HepG2 (cell line): ENCODE data around the gene ZG16. TPM values are rescaled to one million over a fixed set of nuclear protein-coding genes. Genes with fewer than 3 reads are reported as not detected.

Experiments
- ATAC-seq: fragments of 200-7000 bp; cut with Tn5 transposase; 3 replicates; pipeline ENCODE4 v1.9.1; 2020; ENCODE audit warnings: mild to moderate bottlenecking, moderate library complexity
- BruUV-seq: library from RNA; stranded (reverse); fragments of 400-500 nt; replicated peaks from 2 replicates; lab custom pipeline; 2021; lab: Mats Ljungman, UMichigan
- CTCF ChIA-PET: fragments of 300-600 bp; formaldehyde crosslinking; extraction: SDS; loops from one replicate; lab custom pipeline; 2021; ENCODE audit warnings: low total read pairs, inconsistent platforms, low intra/inter-chr PET ratio; lab: Yijun Ruan, JAX
- POLR2A ChIA-PET: fragments of 350-600 bp; sonication (Branson Sonifier 250); formaldehyde crosslinking; loops from one replicate; lab custom pipeline; 2020; ENCODE audit warnings: antibody characterized with exemption, inconsistent platforms; lab: Yijun Ruan, JAX
- DNase-seq: peaks from one replicate; pipeline ENCODE4 v3.0.0-alpha.2; 2015; ENCODE audit warnings: low spot score
- FAIRE-seq: peaks from 3 replicates; lab custom pipeline; 2011; peaks lifted over from hg19 to GRCh38; lab: Jason Lieb, UNC
- H2AFZ ChIP-seq: one replicate; pipeline ENCODE4 v1.6.1; 2011; ENCODE audit warnings: low read length, inconsistent platforms
- H3K27ac ChIP-seq: fragments of 300-600 bp; 3 replicates; pipeline ENCODE4 v1.8.0; 2011; ENCODE audit warnings: mixed run types, mild to moderate bottlenecking, mixed read lengths, low read length, inconsistent platforms; ENCODE audit not compliant: insufficient read depth; ENCODE audit errors: extremely low read length
- H3K27me3 ChIP-seq, 2 experiments: fragments of 200-600 bp in 1 of 2; 2 replicates in 1 of 2; 3 replicates in 1 of 2; pipeline versions ENCODE4 v1.6.0 to v1.8.0; 2011; ENCODE audit warnings: low read length in 2 of 2, mild to moderate bottlenecking in 2 of 2, moderate library complexity in 2 of 2, inconsistent platforms in 1 of 2; ENCODE audit not compliant: insufficient read depth in 2 of 2, control insufficient read depth in 1 of 2
- H3K36me3 ChIP-seq, 2 experiments: fragments of 200-600 bp in 1 of 2; replicated peaks in 1 of 2; 2 replicates in 1 of 2; 3 replicates in 1 of 2; pipeline versions ENCODE4 v1.5.1 to v1.8.0; 2011; ENCODE audit warnings: low read length in 2 of 2, inconsistent platforms in 1 of 2; ENCODE audit not compliant: insufficient read depth in 2 of 2, control insufficient read depth in 1 of 2
- H3K4me1 ChIP-seq: 2 replicates; pipeline ENCODE4 v1.5.1; 2012; ENCODE audit warnings: low read length, inconsistent platforms; ENCODE audit not compliant: insufficient read depth
- H3K4me2 ChIP-seq: 2 replicates; pipeline ENCODE4 v1.6.0; 2011; ENCODE audit warnings: low read depth, low read length, inconsistent platforms
- H3K4me3 ChIP-seq, 3 experiments: fragments of 200-600 bp in 1 of 3; sonication (generic), shearing (Covaris generic) in 1 of 3; replicated peaks in 1 of 3; 2 replicates each; pipeline ENCODE4 v1.5.1; 2011 to 2016; ENCODE audit warnings: low read length in 3 of 3, inconsistent platforms in 2 of 3, low read depth in 2 of 3, mild to moderate bottlenecking in 2 of 3, control low read depth in 1 of 3, mixed read lengths in 1 of 3; ENCODE audit not compliant: insufficient read depth in 1 of 3
- H3K79me2 ChIP-seq: one replicate; pipeline ENCODE4 v1.6.1; 2011; ENCODE audit warnings: low read length, inconsistent platforms; ENCODE audit not compliant: insufficient read depth
- H3K9ac ChIP-seq: 2 replicates; pipeline ENCODE4 v1.6.0; 2011; ENCODE audit warnings: mild to moderate bottlenecking, low read depth, low read length, inconsistent platforms; ENCODE audit not compliant: insufficient read depth
- H3K9me3 ChIP-seq: 2 replicates; pipeline ENCODE4 v1.5.1; 2012; ENCODE audit warnings: mild to moderate bottlenecking, low read length
- H4K20me1 ChIP-seq: 2 replicates; pipeline ENCODE4 v1.6.0; 2011; ENCODE audit warnings: inconsistent platforms, mild to moderate bottlenecking, low read length, moderate library complexity; ENCODE audit not compliant: insufficient read depth
- ATAD3A ChIP-seq: sonication (generic); formaldehyde crosslinking; IDR thresholded peaks from 2 replicates; pipeline ENCODE4 v1.4.0; 2020; ENCODE audit warnings: missing genetic modification reagents
- FOXK2 ChIP-seq: fragments of 450-650 bp; IDR thresholded peaks from 2 replicates; pipeline ENCODE4 v1.6.1; 2016
- SMAD1 ChIP-seq: sonication (generic); formaldehyde crosslinking; IDR thresholded peaks from 2 replicates; pipeline ENCODE4 v1.4.0; 2020; ENCODE audit warnings: missing genetic modification reagents, low read depth, mild to moderate bottlenecking, borderline replicate concordance
- ZNF225 ChIP-seq: sonication (generic); formaldehyde crosslinking; IDR thresholded peaks from 2 replicates; pipeline ENCODE4 v1.4.0; 2020; ENCODE audit warnings: mild to moderate bottlenecking, missing genetic modification reagents
- ZNF235 ChIP-seq: sonication (generic); formaldehyde crosslinking; IDR thresholded peaks from 2 replicates; pipeline ENCODE4 v1.8.1; 2023; ENCODE audit warnings: mild to moderate bottlenecking, missing genetic modification reagents, borderline replicate concordance
- ZNF333 ChIP-seq: sonication (generic); formaldehyde crosslinking; IDR thresholded peaks from 2 replicates; pipeline ENCODE4 v1.4.0; 2020; ENCODE audit warnings: mild to moderate bottlenecking, missing genetic modification reagents, borderline replicate concordance
- WGBS: methylation state at CpG from one replicate; pipeline ENCODE4 v1.1.6; 2017; ENCODE audit warnings: low lambda C conversion rate; 5-methylcytosine and 5-hydroxymethylcytosine counted together
- in situ Hi-C: cut with HindIII; loops from 2 replicates; pipeline ENCODE4 v1.10.0; 2017; ENCODE audit warnings: low pct_unique_long_range_greater_than_20kb; ENCODE audit not compliant: extremely low pct_ligation_motif_present
- intact Hi-C: fragments of 100-400 bp; cut with micrococcal nuclease; formaldehyde crosslinking; loops from one replicate; pipeline ENCODE4 v1.10.0; 2022; ENCODE audit not compliant: unreplicated experiment
- polyA plus RNA-seq, 8 experiments: library from polyadenylated mRNA; depleted of rRNA in 3 of 8; stranded (reverse) in 7 of 8; unstranded in 1 of 8; fragments of >200 nt; fragmentation: Illumina TruSeq in 4 of 8; extraction: Trizol in 4 of 8; gene quantifications; 2 replicates each; pipeline versions ENCODE4 v1.2.1 to v1.2.3, GENCODE V29; 2011 to 2016; ENCODE audit warnings: low read depth in 4 of 8, missing spikeins in 1 of 8, mixed read lengths in 1 of 8; ENCODE audit not compliant: insufficient read depth in 1 of 8
- total RNA-seq, 5 experiments: library from RNA; depleted of rRNA; stranded (reverse); fragments of >200 nt; fragmentation: Illumina TruSeq; extraction: Trizol; gene quantifications; 2 replicates each; pipeline ENCODE4 v1.2.3, GENCODE V29; 2016; ENCODE audit warnings: low read depth in 1 of 5
- TF ChIP-seq, protein P1 (sequence below): sonication (generic); formaldehyde crosslinking; IDR thresholded peaks from 2 replicates; pipeline ENCODE4 v1.8.0; 2022; ENCODE audit warnings: low read depth, missing genetic modification reagents
- TF ChIP-seq, protein P2 (sequence below): sonication (generic); formaldehyde crosslinking; IDR thresholded peaks from 2 replicates; pipeline ENCODE4 v1.5.0; 2020; ENCODE audit warnings: missing genetic modification reagents

ZG16 gene
- total and polyA plus RNA-seq, 2 of the 13 experiments (the other 11 are each of a cell fraction or from before 2014, with no cell fraction given) = 0.04 to 0.07 TPM

- CTCF ChIA-PET = no interaction called here
- no peak overlapping the region for H3K27ac ChIP-seq
- TF ChIP-seq FOXK2 (no peak), ZNF333 (no peak), SMAD1 (CRISPR knock-in tag) (no peak), ZNF225 (CRISPR knock-in tag) (no peak), ATAD3A (CRISPR knock-in tag) (no peak), ZNF235 (CRISPR knock-in tag) (no peak)
- TF ChIP-seq, protein P1, sequence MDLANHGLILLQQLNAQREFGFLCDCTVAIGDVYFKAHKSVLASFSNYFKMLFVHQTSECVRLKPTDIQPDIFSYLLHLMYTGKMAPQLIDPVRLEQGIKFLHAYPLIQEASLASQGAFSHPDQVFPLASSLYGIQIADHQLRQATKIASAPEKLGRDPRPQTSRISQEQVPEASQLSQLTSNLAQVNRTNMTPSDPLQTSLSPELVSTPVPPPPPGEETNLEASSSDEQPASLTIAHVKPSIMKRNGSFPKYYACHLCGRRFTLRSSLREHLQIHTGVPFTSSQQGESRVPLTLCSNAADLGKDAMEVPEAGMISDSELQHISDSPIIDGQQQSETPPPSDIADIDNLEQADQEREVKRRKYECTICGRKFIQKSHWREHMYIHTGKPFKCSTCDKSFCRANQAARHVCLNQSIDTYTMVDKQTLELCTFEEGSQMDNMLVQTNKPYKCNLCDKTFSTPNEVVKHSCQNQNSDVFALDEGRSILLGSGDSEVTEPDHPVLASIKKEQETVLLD (CRISPR knock-in tag) = no peak
- TF ChIP-seq, protein P2, sequence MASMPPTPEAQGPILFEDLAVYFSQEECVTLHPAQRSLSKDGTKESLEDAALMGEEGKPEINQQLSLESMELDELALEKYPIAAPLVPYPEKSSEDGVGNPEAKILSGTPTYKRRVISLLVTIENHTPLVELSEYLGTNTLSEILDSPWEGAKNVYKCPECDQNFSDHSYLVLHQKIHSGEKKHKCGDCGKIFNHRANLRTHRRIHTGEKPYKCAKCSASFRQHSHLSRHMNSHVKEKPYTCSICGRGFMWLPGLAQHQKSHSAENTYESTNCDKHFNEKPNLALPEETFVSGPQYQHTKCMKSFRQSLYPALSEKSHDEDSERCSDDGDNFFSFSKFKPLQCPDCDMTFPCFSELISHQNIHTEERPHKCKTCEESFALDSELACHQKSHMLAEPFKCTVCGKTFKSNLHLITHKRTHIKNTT (CRISPR knock-in tag) = no peak
- TF ChIP-seq, all 625 proteins: peak for 0
- in situ Hi-C loops (no loop called here), intact Hi-C loops (no loop called here)
- BruUV-seq = no TSS peak
- POLR2A ChIA-PET = no interaction called here
- Histone ChIP-seq H3K4me1 (peaks cover 42% of the 10 kb centered on the region), H3K79me2 (no peaks in the 10 kb centered on the region), H4K20me1 (no peaks in the 10 kb centered on the region), H3K27me3 (peaks cover 0 to 11% of the 10 kb centered on the region in 2 experiments; a peak in 3 of 5 replicates), H3K9me3 (no peaks in the 10 kb centered on the region), H3K4me3 (no peak overlapping the region), H2AFZ (no peak overlapping the region), H3K4me2 (no peak overlapping the region), H3K9ac (no peak overlapping the region), H3K36me3 (no peaks in the 10 kb centered on the region)
- FAIRE-seq (no peak), DNase-seq (no peak), ATAC-seq (no peak; the same call in 2 of the 3 replicates)
- WGBS = 73% methylated on average over 19 of the region's 20 CpGs
These were observed 33.4 kb upstream of the ZG16 start for GRCh38 chr16:29744541-29745101.
